Chondrocyte (in vitro differentiated cells): ENCODE data around the gene CCDC120. TPM values are rescaled to one million over a fixed set of nuclear protein-coding genes. Genes with fewer than 3 reads are reported as not detected.

Experiments used
- DNase-seq: peaks from one replicate; pipeline ENCODE4 v3.0.0; 2021; ENCODE audit warnings: mixed read lengths, low spot score
- H3K27ac Mint-ChIP-seq: one replicate; pipeline ENCODE4 v1.8.0; 2021; ENCODE audit warnings: mild to moderate bottlenecking, moderate library complexity, mixed read lengths; ENCODE audit not compliant: unreplicated experiment
- H3K27me3 Mint-ChIP-seq: 2 replicates; pipeline ENCODE4 v1.8.0; 2021; ENCODE audit warnings: low read depth, mixed read lengths
- H3K36me3 Mint-ChIP-seq: 2 replicates; pipeline ENCODE4 v1.8.0; 2021; ENCODE audit warnings: low read depth, mixed read lengths
- H3K4me1 Mint-ChIP-seq: 2 replicates; pipeline ENCODE4 v1.8.0; 2021; ENCODE audit warnings: low read depth, mild to moderate bottlenecking, mixed read lengths
- H3K4me3 Mint-ChIP-seq: one replicate; pipeline ENCODE4 v1.8.0; 2021; ENCODE audit warnings: mild to moderate bottlenecking, moderate library complexity, mixed read lengths; ENCODE audit not compliant: unreplicated experiment
- H3K9me3 Mint-ChIP-seq: 2 replicates; pipeline ENCODE4 v1.8.0; 2021; ENCODE audit warnings: low read depth, mixed read lengths
- CTCF ChIP-seq: fragments of 200-600 bp; sonication (generic); IDR thresholded peaks from 2 replicates; pipeline ENCODE4 v1.5.0; 2021; ENCODE audit warnings: antibody characterized with exemption, mild to moderate bottlenecking, moderate library complexity
- total RNA-seq: library from RNA; stranded (reverse); gene quantifications from 3 replicates; pipeline ENCODE4 v1.2.1, GENCODE V29; 2021

CCDC120 gene
- total RNA-seq, 1 donor from 2014 or later: 6.9 TPM

GRCh38 chrX:49054073-49054762 is 4.6 kb upstream of the CCDC120 start:
- TF ChIP-seq CTCF: no peak
- Mint-ChIP-seq H3K4me3 (peak overlapping the region; percentile 76), H3K4me1 (peaks cover 31% of the 10 kb centered on the region), H3K36me3 (peaks cover 1% of the 10 kb centered on the region), H3K9me3 (peaks cover 17% of the 10 kb centered on the region), H3K27me3 (no peaks in the 10 kb centered on the region), H3K27ac (peak overlapping the region; percentile 74)
- no peak for DNase-seq

- H3K36me3 Mint-ChIP-seq: no peaks in the 10 kb centered on the region
- peaks cover 10% of the 10 kb centered on the region for H3K9me3 Mint-ChIP-seq
- no peak for DNase-seq
- H3K4me1 Mint-ChIP-seq: peaks cover 22% of the 10 kb centered on the region
- no peak overlapping the region for H3K27ac Mint-ChIP-seq
- no peak overlapping the region for H3K4me3 Mint-ChIP-seq
- TF ChIP-seq CTCF: no peak
- no peaks in the 10 kb centered on the region for H3K27me3 Mint-ChIP-seq
Measured at GRCh38 chrX:49059201-49059600, 402 bp downstream of the CCDC120 start.

GRCh38 chrX:49059681-49060085 is 884 bp downstream of the CCDC120 start:
- no peaks in the 10 kb centered on the region for H3K27me3 Mint-ChIP-seq
- H3K36me3 Mint-ChIP-seq: no peaks in the 10 kb centered on the region
- no peak for TF ChIP-seq CTCF
- no peak overlapping the region for H3K27ac Mint-ChIP-seq
- H3K9me3 Mint-ChIP-seq: peaks cover 5% of the 10 kb centered on the region
- no peak for DNase-seq
- H3K4me1 Mint-ChIP-seq: peaks cover 17% of the 10 kb centered on the region
- no peak overlapping the region for H3K4me3 Mint-ChIP-seq

GRCh38 chrX:49060914-49061313 is 2.1 kb downstream of the CCDC120 start:
- TF ChIP-seq CTCF: no peak
- DNase-seq: no peak
- Mint-ChIP-seq H3K36me3 (no peaks in the 10 kb centered on the region), H3K27me3 (no peaks in the 10 kb centered on the region), H3K9me3 (peaks cover 4% of the 10 kb centered on the region), H3K4me3 (no peak overlapping the region), H3K4me1 (peaks cover 6% of the 10 kb centered on the region), H3K27ac (no peak overlapping the region)

GRCh38 chrX:49061490-49061889 is 2.7 kb downstream of the CCDC120 start:
- H3K27me3 Mint-ChIP-seq: no peaks in the 10 kb centered on the region
- peaks cover 3% of the 10 kb centered on the region for H3K4me1 Mint-ChIP-seq
- no peak for DNase-seq
- no peaks in the 10 kb centered on the region for H3K36me3 Mint-ChIP-seq
- TF ChIP-seq CTCF: no peak
- no peak overlapping the region for H3K4me3 Mint-ChIP-seq
- no peak overlapping the region for H3K27ac Mint-ChIP-seq
- peaks cover 4% of the 10 kb centered on the region for H3K9me3 Mint-ChIP-seq
